ENCODE measurements around the gene INTS7. TPM values are rescaled to one million over a fixed set of nuclear protein-coding genes. Genes with fewer than 3 reads are reported as not detected.
"Not testable (repeated sequence)": the region's sequence is repeated elsewhere in the genome, so short reads cannot be mapped to it uniquely, and the experiment has no call there.

Gene INTS7
- total RNA-seq, 2 experiments from 2014 or later: 28.4 to 28.8 TPM

- Mint-ChIP-seq H3K4me1 (peaks cover 2% of the 10 kb centered on the region), H3K4me3 (no peak overlapping the region), H3K9me3 (no peaks in the 10 kb centered on the region), H3K36me3 (ENCODE audit: low read depth) (peaks cover 86% of the 10 kb centered on the region), H3K27me3 (no peaks in the 10 kb centered on the region), H3K27ac (no peak overlapping the region)
- ChIA-PET CTCF (no interaction called here), POLR2A (no interaction called here)
- DNase-seq: no peak
These were observed 75.7 kb downstream of the INTS7 start for GRCh38 chr1:211959680-211960079.

GRCh38 chr1:211959221-211959620 lies 76.1 kb downstream of the INTS7 start:
- POLR2A ChIA-PET: no interaction called here
- H3K9me3 Mint-ChIP-seq: no peaks in the 10 kb centered on the region
- DNase-seq: no peak
- H3K27me3 Mint-ChIP-seq: no peaks in the 10 kb centered on the region
- no peak overlapping the region for H3K4me3 Mint-ChIP-seq
- no peaks in the 10 kb centered on the region for H3K4me1 Mint-ChIP-seq
- CTCF ChIA-PET: no interaction called here
- peaks cover 82% of the 10 kb centered on the region for H3K36me3 Mint-ChIP-seq (ENCODE audit: low read depth)
- no peak overlapping the region for H3K27ac Mint-ChIP-seq

- peaks cover 45% of the 10 kb centered on the region for H3K36me3 Mint-ChIP-seq (ENCODE audit: low read depth)
- H3K4me3 Mint-ChIP-seq, POLR2A ChIA-PET, H3K27ac Mint-ChIP-seq, H3K9me3 Mint-ChIP-seq, DNase-seq, H3K27me3 Mint-ChIP-seq, H3K4me1 Mint-ChIP-seq, CTCF ChIA-PET: not testable (repeated sequence)
These were observed 81.3 kb downstream of the INTS7 start for GRCh38 chr1:211954028-211954427.

- POLR2A ChIA-PET, H3K9me3 Mint-ChIP-seq, H3K27ac Mint-ChIP-seq, H3K27me3 Mint-ChIP-seq, H3K4me1 Mint-ChIP-seq, DNase-seq, H3K4me3 Mint-ChIP-seq: not testable (repeated sequence)
- peaks cover 40% of the 10 kb centered on the region for H3K36me3 Mint-ChIP-seq (ENCODE audit: low read depth)
- CTCF ChIA-PET: interaction anchor here (1.8 kb wide), 1 partner anchor 255 kb away, joined by 8 read pairs; no protein-coding TSS in a partner anchor
These were observed 81.8 kb downstream of the INTS7 start for GRCh38 chr1:211953543-211953942.

- Mint-ChIP-seq H3K4me1 (peaks cover 8% of the 10 kb centered on the region), H3K27ac (no peak overlapping the region), H3K9me3 (no peaks in the 10 kb centered on the region), H3K36me3 (ENCODE audit: low read depth) (peaks cover 34% of the 10 kb centered on the region), H3K4me3 (no peak overlapping the region), H3K27me3 (no peaks in the 10 kb centered on the region)
- CTCF ChIA-PET: interaction anchor here (1.0 to 1.8 kb wide), 2 partner anchors 18 to 254 kb away, joined by 3 to 8 read pairs; no protein-coding TSS in a partner anchor
- no peak for DNase-seq
- POLR2A ChIA-PET: no interaction called here
These were observed 83.1 kb downstream of the INTS7 start for GRCh38 chr1:211952299-211952698.

GRCh38 chr1:211951856-211952255 lies 83.5 kb downstream of the INTS7 start:
- H3K36me3 Mint-ChIP-seq (ENCODE audit: low read depth): peaks cover 29% of the 10 kb centered on the region
- no peak overlapping the region for H3K4me3 Mint-ChIP-seq
- peaks cover 8% of the 10 kb centered on the region for H3K4me1 Mint-ChIP-seq
- H3K27me3 Mint-ChIP-seq: no peaks in the 10 kb centered on the region
- DNase-seq: no peak
- peak overlapping the region; percentile 71 for H3K27ac Mint-ChIP-seq
- POLR2A ChIA-PET: no interaction called here
- CTCF ChIA-PET: interaction anchor here (1.0 to 1.8 kb wide), 2 partner anchors 19 to 253 kb away, joined by 3 to 8 read pairs; no protein-coding TSS in a partner anchor
- H3K9me3 Mint-ChIP-seq: no peaks in the 10 kb centered on the region

- Mint-ChIP-seq H3K36me3 (ENCODE audit: low read depth) (peaks cover 26% of the 10 kb centered on the region), H3K27me3 (no peaks in the 10 kb centered on the region), H3K9me3 (no peaks in the 10 kb centered on the region), H3K4me1 (peaks cover 8% of the 10 kb centered on the region), H3K4me3 (no peak overlapping the region), H3K27ac (no peak overlapping the region)
- ChIA-PET CTCF (no interaction called here), POLR2A (no interaction called here)
- no peak for DNase-seq
These were observed 87.0 kb downstream of the INTS7 start for GRCh38 chr1:211948377-211948776.

- Mint-ChIP-seq H3K4me3 (no peak overlapping the region), H3K27ac (no peak overlapping the region), H3K36me3 (ENCODE audit: low read depth) (peaks cover 22% of the 10 kb centered on the region), H3K9me3 (no peaks in the 10 kb centered on the region), H3K4me1 (peaks cover 8% of the 10 kb centered on the region), H3K27me3 (no peaks in the 10 kb centered on the region)
- CTCF ChIA-PET: no interaction called here
- POLR2A ChIA-PET: no interaction called here
- no peak for DNase-seq
These were observed 87.7 kb downstream of the INTS7 start for GRCh38 chr1:211947396-211948295.

- H3K4me3 Mint-ChIP-seq: no peak overlapping the region
- CTCF ChIA-PET: no interaction called here
- DNase-seq: no peak
- H3K27me3 Mint-ChIP-seq: no peaks in the 10 kb centered on the region
- POLR2A ChIA-PET: no interaction called here
- H3K9me3 Mint-ChIP-seq: no peaks in the 10 kb centered on the region
- no peak overlapping the region for H3K27ac Mint-ChIP-seq
- peaks cover 34% of the 10 kb centered on the region for H3K36me3 Mint-ChIP-seq (ENCODE audit: low read depth)
- H3K4me1 Mint-ChIP-seq: peaks cover 6% of the 10 kb centered on the region
These were observed 90.4 kb downstream of the INTS7 start for GRCh38 chr1:211944733-211945500.

- ChIA-PET POLR2A (no interaction called here), CTCF (no interaction called here)
- H3K36me3 Mint-ChIP-seq (ENCODE audit: low read depth): peaks cover 31% of the 10 kb centered on the region
- no peak overlapping the region for H3K27ac Mint-ChIP-seq
- DNase-seq: no peak
- H3K4me1 Mint-ChIP-seq: peaks cover 23% of the 10 kb centered on the region
- no peak overlapping the region for H3K4me3 Mint-ChIP-seq
- H3K27me3 Mint-ChIP-seq: no peaks in the 10 kb centered on the region
- H3K9me3 Mint-ChIP-seq: no peaks in the 10 kb centered on the region
These were observed 92.8 kb downstream of the INTS7 start for GRCh38 chr1:211942583-211942982.

GRCh38 chr1:211939876-211940468 lies 95.4 kb downstream of the INTS7 start:
- ChIA-PET CTCF (interaction anchor here (0.9 to 2.6 kb wide), 3 partner anchors 95 to 516 kb away, joined by 4 to 12 read pairs (median 6); partner anchors contain the start of genes DTL and INTS7), POLR2A (interaction anchor here (0.6 kb wide), 1 partner anchor 242 kb away, joined by 3 read pairs; no protein-coding TSS in a partner anchor)
- Mint-ChIP-seq H3K9me3 (no peaks in the 10 kb centered on the region), H3K27me3 (no peaks in the 10 kb centered on the region), H3K4me1 (peaks cover 37% of the 10 kb centered on the region), H3K4me3 (no peak overlapping the region), H3K36me3 (ENCODE audit: low read depth) (peaks cover 25% of the 10 kb centered on the region), H3K27ac (no peak overlapping the region)
- DNase-seq: peak; percentile 29

- no peak overlapping the region for H3K27ac Mint-ChIP-seq
- DNase-seq: no peak
- POLR2A ChIA-PET: interaction anchor here (1.2 kb wide), 1 partner anchor 97 kb away, joined by 4 read pairs; the partner anchor contains the start of genes DTL and INTS7
These were observed 96.8 kb downstream of the INTS7 start for GRCh38 chr1:211938561-211938997.

GRCh38 chr1:211937422-211937821 lies 97.9 kb downstream of the INTS7 start:
- Mint-ChIP-seq H3K36me3 (ENCODE audit: low read depth) (peaks cover 14% of the 10 kb centered on the region), H3K4me1 (peaks cover 38% of the 10 kb centered on the region)
- POLR2A ChIA-PET, DNase-seq, H3K4me3 Mint-ChIP-seq, H3K27ac Mint-ChIP-seq, H3K9me3 Mint-ChIP-seq, H3K27me3 Mint-ChIP-seq: not testable (repeated sequence)
- CTCF ChIA-PET: interaction anchor here (1.3 to 2.6 kb wide), 2 partner anchors 98 to 242 kb away, joined by 3 to 12 read pairs; partner anchors contain the start of genes DTL and INTS7

More at GRCh38 chr1:211938561-211938997, 96.8 kb downstream of the INTS7 start:
- no peaks in the 10 kb centered on the region for H3K27me3 Mint-ChIP-seq
- H3K36me3 Mint-ChIP-seq (ENCODE audit: low read depth): peaks cover 16% of the 10 kb centered on the region
- peaks cover 38% of the 10 kb centered on the region for H3K4me1 Mint-ChIP-seq
- H3K9me3 Mint-ChIP-seq: no peaks in the 10 kb centered on the region
- CTCF ChIA-PET: interaction anchor here (2.6 kb wide), 1 partner anchor 97 kb away, joined by 12 read pairs; the partner anchor contains the start of genes DTL and INTS7
- peak overlapping the region; percentile 7 for H3K4me3 Mint-ChIP-seq

Data from activated CD4-positive, alpha-beta memory T cell treated with anti-CD3 and anti-CD28 coated beads, Interleukin-2, amount 10 ng/mL, durations not matched to agents 7 days and 5 days (primary cell).